CD4-positive, alpha-beta T cell treated with Interleukin-15 for 4 hours (primary cell): ENCODE data around the gene KRT6A.

Experiments used
- DNase-seq: peaks from one replicate; pipeline ENCODE4 v3.0.0-alpha.2; 2020; ENCODE audit warnings: low spot score

KRT6A gene

GRCh38 chr12:52524241-52524897 is 31.3 kb upstream of the KRT6A start:
- no peak for DNase-seq

GRCh38 chr12:52523824-52524223 is 30.8 kb upstream of the KRT6A start:
- DNase-seq: no peak

GRCh38 chr12:52522346-52523011 is 29.4 kb upstream of the KRT6A start:
- no peak for DNase-seq

DNA sequence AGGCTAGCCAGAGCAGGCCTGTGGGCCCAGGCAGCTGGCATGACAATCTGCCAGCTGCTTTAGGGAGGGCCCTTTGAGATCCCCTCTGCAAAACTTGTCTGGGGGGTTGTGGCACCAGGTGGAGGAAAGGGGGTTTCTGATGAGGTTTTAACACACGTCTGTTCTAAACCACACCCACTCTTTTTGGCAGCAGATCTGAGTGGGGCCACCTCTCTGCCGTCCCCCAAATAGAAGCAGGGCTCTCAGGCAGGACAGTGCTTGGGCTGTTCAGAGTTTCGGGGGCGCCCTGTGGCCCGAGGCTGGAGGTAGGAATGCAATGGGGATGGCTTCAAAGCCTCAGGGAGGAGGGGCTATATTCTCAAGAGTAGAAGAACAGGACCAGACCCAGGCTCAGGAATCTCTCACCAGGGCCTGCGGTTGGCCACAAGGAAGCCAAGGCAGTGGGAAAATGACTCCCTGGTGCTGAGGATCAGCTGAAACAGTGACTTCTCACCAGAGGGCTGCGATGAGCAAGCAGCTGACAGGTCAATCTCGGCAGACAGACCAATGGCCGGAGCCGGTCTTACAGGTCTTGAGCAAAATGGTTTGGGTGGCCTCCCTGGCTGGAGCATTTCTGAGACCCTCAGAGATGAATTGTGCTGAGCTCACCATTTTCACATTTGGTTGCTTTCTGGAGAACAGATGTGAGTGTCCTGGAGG is 28.7 kb upstream of the KRT6A start:
- DNase-seq: no peak

DNA sequence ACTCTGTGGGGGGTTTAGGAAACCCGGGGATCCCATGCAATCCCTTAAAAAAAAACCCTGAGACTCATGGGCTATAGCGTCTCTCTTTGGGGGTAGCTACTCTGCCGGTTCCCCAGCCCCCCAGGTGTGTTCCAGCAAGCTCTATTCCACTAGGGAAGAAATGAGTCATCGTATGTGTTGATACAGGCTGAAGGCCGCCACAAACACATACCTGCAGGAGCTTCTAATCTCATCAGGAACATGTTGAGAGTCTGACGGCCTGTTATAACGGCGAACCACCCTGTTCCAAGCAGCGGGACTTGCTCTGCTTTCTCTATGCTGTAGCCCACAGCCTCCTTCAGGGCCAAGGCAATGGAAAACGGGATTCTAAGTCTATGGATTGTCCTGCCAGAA is 28.1 kb upstream of the KRT6A start:
- DNase-seq: no peak

DNA sequence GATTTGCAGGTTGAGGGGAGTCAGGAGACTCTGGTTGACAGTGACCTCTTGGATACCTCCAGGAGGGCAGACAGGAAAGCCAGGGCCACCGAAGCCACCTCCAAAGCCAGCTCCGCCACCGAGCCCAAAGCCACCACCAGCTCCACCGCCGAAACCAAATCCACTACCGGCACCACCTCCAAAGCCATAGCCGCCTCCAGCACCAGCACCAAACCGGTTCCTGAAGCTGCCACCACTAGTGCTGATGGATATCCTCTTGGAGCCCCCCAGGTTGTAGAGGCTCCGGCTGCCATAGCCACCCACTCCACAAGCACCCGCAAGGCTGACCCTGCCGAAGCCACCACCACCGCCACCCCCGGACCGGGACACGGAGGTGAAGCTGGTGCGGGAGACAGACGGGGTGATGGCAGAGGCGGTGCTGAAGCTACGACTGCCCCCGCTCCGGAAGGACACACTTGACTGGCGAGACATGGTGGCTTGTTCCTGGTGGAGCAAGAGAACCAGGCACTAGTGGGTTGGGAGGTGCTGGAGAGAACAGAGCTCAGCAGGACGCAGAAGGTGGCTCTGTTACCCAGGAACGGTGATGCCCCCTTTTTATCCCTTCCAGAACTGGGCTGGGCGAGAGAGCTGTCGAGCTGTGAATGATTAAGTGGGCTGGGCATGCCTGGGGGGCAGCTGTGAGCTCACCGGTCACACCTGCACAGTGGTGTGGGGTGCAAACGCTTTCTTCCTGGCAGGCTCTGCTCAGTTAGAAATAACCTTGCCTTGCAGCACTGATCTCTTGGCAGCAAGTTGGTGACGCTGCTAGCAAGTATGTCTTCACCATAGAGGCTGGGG is 27.0 kb upstream of the KRT6A start, which contains the start of gene KRT5:
Gene KRT5 (minus strand): TSS at position 569 of the 837 bp plus-strand sequence. CDS start 98 bp downstream, at position 471.
- no peak for DNase-seq

DNA sequence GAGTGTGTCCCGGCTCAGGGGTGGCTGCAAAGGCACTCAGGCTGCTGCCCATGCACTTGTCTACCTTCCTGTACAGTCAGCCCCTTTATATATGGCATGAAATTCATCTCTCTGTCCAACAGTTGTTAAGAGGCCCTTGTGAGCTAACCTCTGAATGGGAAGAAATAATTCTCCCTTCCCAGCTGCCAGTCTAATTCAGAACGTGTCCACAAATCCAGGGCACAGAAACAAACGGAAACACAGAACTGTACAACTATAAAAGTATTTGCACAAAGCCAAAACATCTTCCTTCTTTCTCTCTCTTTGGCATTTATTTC is 26.3 kb upstream of the KRT6A start:
- no peak for DNase-seq

- DNase-seq: no peak
Observed at GRCh38 chr12:52518574-52519386, 25.7 kb upstream of the KRT6A start.

GRCh38 chr12:52517888-52518287 is 24.8 kb upstream of the KRT6A start:
- DNase-seq: no peak

GRCh38 chr12:52517005-52517835 is 24.2 kb upstream of the KRT6A start:
- no peak for DNase-seq

DNA sequence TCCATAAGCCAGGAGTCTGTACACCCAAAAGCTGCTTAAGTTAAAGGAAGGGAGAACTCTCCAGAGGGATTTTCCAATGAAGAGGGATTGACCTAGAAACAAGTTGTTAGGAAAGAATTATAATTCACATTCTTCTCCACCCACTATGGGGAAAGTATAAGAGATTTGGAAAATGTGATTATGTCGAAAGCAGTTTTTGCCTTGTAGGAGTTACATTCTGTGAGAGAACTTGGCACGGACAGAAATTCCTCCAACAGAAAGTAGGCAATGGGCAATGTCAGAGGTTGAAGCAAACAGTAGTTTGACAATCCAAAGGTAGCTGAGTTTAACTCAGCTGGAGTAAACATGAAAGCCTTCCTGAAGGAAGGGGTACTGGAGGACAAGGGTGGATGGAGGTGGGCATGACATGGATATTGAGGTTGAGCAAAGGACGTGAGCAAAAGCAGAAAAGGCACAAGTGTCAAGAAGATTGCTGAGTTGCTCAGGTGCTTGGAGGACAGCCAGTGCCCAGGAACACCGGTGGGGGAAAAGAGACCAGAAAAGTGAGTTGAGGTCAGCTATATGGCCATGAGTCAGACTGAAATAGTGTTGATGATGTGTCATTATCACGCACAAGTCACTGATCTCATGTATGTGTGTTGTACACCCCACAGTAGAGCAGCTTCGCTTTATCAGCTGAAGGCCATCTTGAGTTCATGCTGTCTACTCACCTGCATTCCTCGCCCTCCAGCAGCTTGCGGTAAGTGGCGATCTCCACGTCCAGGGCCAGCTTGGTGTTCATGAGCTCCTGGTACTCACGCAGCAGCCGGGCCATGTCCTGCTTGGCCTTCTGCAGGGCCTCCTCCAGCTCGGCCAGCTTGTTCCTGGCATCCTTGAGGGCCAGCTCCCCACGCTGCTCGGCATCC is 23.1 kb upstream of the KRT6A start:
- no peak for DNase-seq

GRCh38 chr12:52515319-52515646 is 22.2 kb upstream of the KRT6A start:
- no peak for DNase-seq

GRCh38 chr12:52514471-52515318 is 21.6 kb upstream of the KRT6A start:
- no peak for DNase-seq

GRCh38 chr12:52513736-52514135 is 20.7 kb upstream of the KRT6A start:
- DNase-seq: no peak

- no peak for DNase-seq
Observed at GRCh38 chr12:52508211-52508610, 15.2 kb upstream of the KRT6A start.

DNA sequence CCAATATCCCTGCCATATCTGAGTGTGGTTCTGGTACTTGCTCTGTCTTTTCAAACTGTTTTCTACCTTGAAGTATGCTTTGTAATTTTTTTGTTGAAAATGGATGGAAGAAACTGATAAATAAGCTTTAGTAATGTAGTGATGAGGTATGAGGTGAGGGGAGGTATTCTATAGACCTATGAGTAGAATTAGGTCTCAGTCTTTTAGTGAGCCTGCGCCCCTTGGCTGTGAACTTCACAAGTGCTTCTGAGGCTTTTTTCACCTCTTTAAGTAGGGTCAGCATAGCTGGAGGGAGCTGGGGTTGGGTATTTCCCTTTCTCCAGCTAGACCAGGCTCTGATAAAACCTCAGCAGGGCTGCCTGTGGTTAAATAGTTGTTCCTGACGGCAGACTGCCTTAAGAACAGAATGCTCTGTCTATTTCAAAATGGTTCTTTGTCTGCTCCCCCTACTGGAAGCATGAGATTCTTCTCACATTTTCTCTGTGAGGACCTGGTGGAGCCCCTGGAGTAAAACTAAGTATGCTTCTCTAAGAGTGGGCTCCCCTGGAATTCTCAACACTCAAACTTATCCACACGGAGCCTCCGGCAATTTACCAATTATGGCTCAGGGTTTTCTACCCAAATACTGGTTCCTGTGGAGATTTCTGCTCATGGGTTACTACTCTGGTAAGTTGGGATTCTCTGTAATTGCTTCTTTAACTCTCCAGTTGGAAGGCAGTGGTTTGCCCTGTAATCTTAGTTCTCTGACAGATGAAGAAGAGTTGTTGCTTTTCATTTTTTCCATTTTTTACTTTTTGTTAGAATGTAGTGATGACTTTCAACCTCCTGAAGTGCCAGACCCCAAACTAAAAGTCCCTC is 14.0 kb upstream of the KRT6A start:
- peak; percentile 25 for DNase-seq

DNA sequence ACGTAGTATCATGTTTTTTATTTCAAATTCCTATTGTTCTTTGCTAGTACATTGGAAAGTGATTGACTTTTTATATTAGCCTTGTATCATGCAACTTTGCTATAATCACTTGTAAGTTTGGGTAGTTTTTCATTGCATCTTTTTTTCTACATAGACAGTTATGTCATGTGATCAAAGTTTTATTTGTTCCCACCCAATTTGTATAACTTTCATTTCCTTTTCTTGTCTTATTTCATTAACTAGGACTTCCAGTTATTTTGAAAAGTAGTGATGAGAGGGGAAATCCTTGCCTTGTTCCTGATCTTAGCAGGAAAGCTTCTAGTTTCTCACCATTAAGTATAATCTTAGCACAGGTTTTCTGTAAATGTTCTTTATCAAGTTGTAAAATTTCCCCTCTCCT is 9.8 kb upstream of the KRT6A start:
- no peak for DNase-seq

DNA sequence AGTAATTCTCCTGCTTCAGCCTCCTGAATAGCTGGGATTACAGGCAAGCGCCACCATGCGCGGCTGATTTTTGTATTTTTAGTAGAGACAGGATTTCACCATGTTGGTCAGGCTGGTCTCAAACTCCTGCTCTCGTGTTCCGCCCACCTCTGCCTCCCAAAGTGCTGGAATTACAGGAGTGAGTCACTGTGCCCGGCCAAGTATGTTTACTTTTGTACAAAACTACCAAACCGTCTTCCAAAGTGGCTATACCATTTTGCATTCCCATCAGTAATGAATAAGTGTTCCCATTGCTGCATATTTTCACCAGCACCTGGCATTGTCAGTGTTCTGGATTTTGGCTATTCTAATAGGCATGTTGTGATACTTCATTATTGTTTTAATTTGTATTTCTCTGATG is 8.4 kb upstream of the KRT6A start:
- no peak for DNase-seq
